B cell (primary cell): ENCODE results near the gene HCFC1. TPM values are rescaled to one million over a fixed set of nuclear protein-coding genes. Genes with fewer than 3 reads are reported as not detected.

Source experiments
- ATAC-seq: fragments of 200-7000 bp; cut with Tn5 transposase; one replicate; pipeline ENCODE4 v1.10.0; 2021; ENCODE audit warnings: low read depth, mild to moderate bottlenecking, moderate number of reproducible peaks, moderate library complexity
- CTCF ChIA-PET: fragments of 350-600 bp; sonication (Branson Sonifier 250); formaldehyde crosslinking; loops from one replicate; lab custom pipeline; 2021; ENCODE audit warnings: antibody characterized with exemption, inconsistent platforms; lab: Charles Lee
- POLR2A ChIA-PET: fragments of 350-600 bp; sonication (Branson Sonifier 250); formaldehyde crosslinking; loops from one replicate; lab custom pipeline; 2021; ENCODE audit warnings: antibody characterized with exemption; lab: Charles Lee
- DNase-seq: peaks from one replicate; pipeline ENCODE4 v3.0.0; 2013
- H2AFZ ChIP-seq: 2 replicates; pipeline ENCODE4 v1.6.1; 2012; ENCODE audit warnings: mild to moderate bottlenecking, low read depth, low read length; ENCODE audit not compliant: insufficient read depth, poor library complexity, severe bottlenecking
- H3K27ac ChIP-seq, 2 donors: 1 replicate in 1 of 2; 2 replicates in 1 of 2; pipeline ENCODE4 v1.5.1; 2012 to 2013; ENCODE audit warnings: low read length in 2 of 2, mild to moderate bottlenecking in 2 of 2, moderate library complexity in 1 of 2
- H3K27me3 ChIP-seq, 4 experiments: fragments of 200-600 bp in 1 of 4; sonication (generic) in 1 of 4; replicated peaks in 1 of 4; 1 replicate in 2 of 4; 2 replicates in 2 of 4; pipeline versions ENCODE4 v1.6.1 to v1.7.0; 2013 to 2016; ENCODE audit warnings: low read length in 3 of 4, mild to moderate bottlenecking in 2 of 4, mixed read lengths in 1 of 4, moderate library complexity in 1 of 4; ENCODE audit not compliant: insufficient read depth in 4 of 4, control insufficient read depth in 3 of 4; ENCODE audit errors: control extremely low read depth in 1 of 4
- H3K36me3 ChIP-seq, 2 experiments: replicated peaks in 1 of 2; 1 replicate in 1 of 2; 2 replicates in 1 of 2; pipeline versions ENCODE4 v1.6.1 to v1.7.1; 2013; ENCODE audit warnings: low read length in 1 of 2; ENCODE audit not compliant: insufficient read depth in 2 of 2, control insufficient read depth in 1 of 2; ENCODE audit errors: control extremely low read depth in 1 of 2, extremely low read depth in 1 of 2
- H3K4me1 ChIP-seq, 2 donors: fragments of 200-600 bp in 1 of 2; sonication (generic) in 1 of 2; 1 replicate in 1 of 2; 2 replicates in 1 of 2; pipeline versions ENCODE4 v1.5.1 to v1.6.1; 2013 to 2017; ENCODE audit warnings: low read length in 2 of 2; ENCODE audit not compliant: control insufficient read depth in 2 of 2, insufficient read depth in 2 of 2
- H3K4me2 ChIP-seq: replicated peaks from 2 replicates; pipeline ENCODE3; 2012; ENCODE audit warnings: mild to moderate bottlenecking, low read depth, low read length; ENCODE audit not compliant: poor library complexity, severe bottlenecking
- H3K4me3 ChIP-seq, 5 experiments: fragments of 200-600 bp in 1 of 5; sonication (generic) in 1 of 5; 1 replicate in 3 of 5; 2 replicates in 2 of 5; pipeline versions ENCODE4 v1.5.1 to v1.7.0; 2011 to 2016; ENCODE audit warnings: low read length in 4 of 5, mild to moderate bottlenecking in 4 of 5, low read depth in 2 of 5, control low read depth in 1 of 5, moderate library complexity in 1 of 5; ENCODE audit not compliant: insufficient read depth in 1 of 5; ENCODE audit errors: control extremely low read depth in 1 of 5, extremely low read depth in 1 of 5
- H3K79me2 ChIP-seq: fragments of 200-600 bp; sonication (generic); one replicate; pipeline ENCODE4 v1.6.0; 2016; ENCODE audit warnings: low read length; ENCODE audit not compliant: control insufficient read depth, insufficient read depth
- H3K9ac ChIP-seq: fragments of 200-600 bp; sonication (generic); 2 replicates; pipeline ENCODE4 v1.6.1; 2017; ENCODE audit warnings: mild to moderate bottlenecking, low read length, moderate library complexity
- H3K9me3 ChIP-seq, 3 donors: one replicate each; pipeline versions ENCODE4 v1.6.1 to v1.7.1; 2013; ENCODE audit warnings: low read length in 2 of 3; ENCODE audit not compliant: control insufficient read depth in 2 of 3, insufficient read depth in 1 of 3; ENCODE audit errors: control extremely low read depth in 1 of 3
- H4K20me1 ChIP-seq: 2 replicates; pipeline ENCODE4 v1.6.0; 2012; ENCODE audit warnings: mild to moderate bottlenecking, low read length; ENCODE audit not compliant: insufficient read depth, control insufficient read depth, poor library complexity, severe bottlenecking
- H3K27ac Mint-ChIP-seq: one replicate; pipeline ENCODE4 v1.8.0; 2021; ENCODE audit warnings: mixed read lengths
- H3K27me3 Mint-ChIP-seq: one replicate; pipeline ENCODE4 v1.8.0; 2021; ENCODE audit warnings: mixed read lengths
- H3K4me1 Mint-ChIP-seq: one replicate; pipeline ENCODE4 v1.8.0; 2021; ENCODE audit warnings: mixed read lengths
- H3K4me3 Mint-ChIP-seq: one replicate; pipeline ENCODE4 v1.8.0; 2021; ENCODE audit warnings: mixed read lengths
- H3K9me3 Mint-ChIP-seq: one replicate; pipeline ENCODE4 v1.8.0; 2022; ENCODE audit warnings: mixed read lengths; ENCODE audit not compliant: insufficient read depth
- CTCF ChIP-seq: fragments of 200-600 bp; IDR thresholded peaks from one replicate; pipeline ENCODE4 v1.8.0; 2022; ENCODE audit warnings: antibody characterized with exemption, mild to moderate bottlenecking
- EZH2 ChIP-seq: IDR thresholded peaks from 2 replicates; pipeline ENCODE4 v1.6.1; 2012; ENCODE audit warnings: borderline replicate concordance, low read depth, mild to moderate bottlenecking, moderate library complexity, low read length; ENCODE audit not compliant: insufficient read depth, poor library complexity, severe bottlenecking
- WGBS: methylation state at CpG from one replicate; pipeline ENCODE4 v1.1.5; 2013; ENCODE audit warnings: missing lambda C conversion rate; ENCODE audit not compliant: insufficient coverage; 5-methylcytosine and 5-hydroxymethylcytosine counted together
- intact Hi-C: fragments of 100-400 bp; cut with micrococcal nuclease; formaldehyde crosslinking; loops from one replicate; pipeline ENCODE4 v1.10.0; 2022
- polyA plus RNA-seq: library from polyadenylated mRNA; depleted of rRNA; stranded (reverse); fragments of >200 nt; gene quantifications from 2 replicates; pipeline ENCODE4 v1.2.3, GENCODE V29; 2012
- total RNA-seq, 2 donors: library from RNA; stranded (reverse); fragments of 120-200 nt in 1 of 2; gene quantifications; 1 replicate in 1 of 2; 2 replicates in 1 of 2; pipeline versions ENCODE4 v1.2.3 to v1.2.4, GENCODE V29; 2013 to 2022

Gene HCFC1
- total and polyA plus RNA-seq, 2 donors (not counting 1 experiment from before 2014, with no cell fraction given), result 32.1 to 57.7 TPM

DNA sequence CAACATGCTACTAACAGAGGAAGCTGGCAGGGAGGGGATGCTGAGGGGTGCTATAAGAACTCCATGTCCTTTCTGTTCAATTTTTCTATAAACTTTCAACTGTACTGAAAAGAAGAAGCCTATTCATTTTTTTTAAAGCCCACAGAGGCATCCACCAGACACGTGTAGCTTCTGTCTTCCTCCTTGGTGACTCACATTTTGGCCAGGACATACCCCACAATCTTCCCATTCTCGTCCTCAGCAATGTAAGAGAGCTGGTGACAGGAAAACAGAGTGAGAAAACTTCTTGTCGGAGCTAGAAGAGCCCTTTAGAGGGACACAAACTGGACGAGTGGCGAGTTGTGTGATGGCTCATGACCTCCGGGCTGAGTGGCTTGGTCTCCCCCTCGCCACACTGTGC is 37.9 kb downstream of the HCFC1 start:
- ChIA-PET POLR2A (interaction anchor here (1.3 kb wide), 1 partner anchor 37 kb away, joined by 5 read pairs; the partner anchor contains the start of gene HCFC1), CTCF (interaction anchor here (1.0 to 7.4 kb wide), 2 partner anchors 9 to 13 kb away, joined by 3 to 59 read pairs; partner anchors contain the start of gene RENBP)
- ATAC-seq (no peak), DNase-seq (no peak)
- Histone ChIP-seq H3K79me2 (peaks cover 24% of the 10 kb centered on the region), H2AFZ (no peak overlapping the region), H3K4me2 (peak overlapping the region; percentile 83), H3K4me3 (peak overlapping the region in 3 of 5 experiments; percentile 48 to 68 (median 63)), H3K27ac (peak overlapping the region in 1 of 2 donors; percentile 61), H3K4me1 (peaks cover 12 to 25% of the 10 kb centered on the region in 2 donors), H4K20me1 (no peaks in the 10 kb centered on the region), H3K9me3 (no peaks in the 10 kb centered on the region), H3K36me3 (peaks cover 0 to 23% of the 10 kb centered on the region in 2 experiments), H3K27me3 (no peaks in the 10 kb centered on the region), H3K9ac (no peak overlapping the region)
- TF ChIP-seq EZH2, result no peak
- no peak for TF ChIP-seq CTCF
- H3K9me3 Mint-ChIP-seq, result no peaks in the 10 kb centered on the region
- peak overlapping the region; percentile 41 for H3K27ac Mint-ChIP-seq
- H3K4me1 Mint-ChIP-seq, result peaks cover 18% of the 10 kb centered on the region
- intact Hi-C loops, result no loop called here
- no peaks in the 10 kb centered on the region for H3K27me3 Mint-ChIP-seq
- WGBS, result 80% methylated on average over 3 of the region's 7 CpGs
- peak overlapping the region; percentile 90 for H3K4me3 Mint-ChIP-seq

- Histone ChIP-seq H3K4me2 (no peak overlapping the region), H3K4me3 (no peak overlapping the region), H3K27me3 (no peaks in the 10 kb centered on the region), H3K36me3 (peaks cover 0 to 23% of the 10 kb centered on the region in 2 experiments), H3K79me2 (peaks cover 24% of the 10 kb centered on the region), H3K9ac (no peak overlapping the region), H4K20me1 (no peaks in the 10 kb centered on the region), H3K9me3 (no peaks in the 10 kb centered on the region), H2AFZ (no peak overlapping the region), H3K27ac (no peak overlapping the region), H3K4me1 (peaks cover 15 to 30% of the 10 kb centered on the region in 2 donors)
- intact Hi-C loops, result no loop called here
- DNase-seq, result no peak
- Mint-ChIP-seq H3K27ac (no peak overlapping the region), H3K9me3 (no peaks in the 10 kb centered on the region), H3K27me3 (no peaks in the 10 kb centered on the region), H3K4me3 (no peak overlapping the region), H3K4me1 (peaks cover 19% of the 10 kb centered on the region)
- TF ChIP-seq CTCF (no peak), EZH2 (no peak)
- WGBS, result 98% methylated on average over 6 of the region's 13 CpGs
- no peak for ATAC-seq
- CTCF ChIA-PET, result interaction anchor here (7.4 to 13.1 kb wide), 2 partner anchors 14 to 15 kb away, joined by 59 to 325 read pairs; partner anchors contain the start of gene RENBP
- POLR2A ChIA-PET, result no interaction called here
Observed at GRCh38 chrX:153932220-153932915, 39.2 kb downstream of the HCFC1 start.
